HS-27A (cell line): Measurements from ENCODE around the gene SRD5A3.

Experiments used
- DNase-seq: peaks from one replicate; pipeline ENCODE4 v3.0.0-alpha.2; 2012; ENCODE audit warnings: low read depth, missing footprints

The SRD5A3 gene

DNA sequence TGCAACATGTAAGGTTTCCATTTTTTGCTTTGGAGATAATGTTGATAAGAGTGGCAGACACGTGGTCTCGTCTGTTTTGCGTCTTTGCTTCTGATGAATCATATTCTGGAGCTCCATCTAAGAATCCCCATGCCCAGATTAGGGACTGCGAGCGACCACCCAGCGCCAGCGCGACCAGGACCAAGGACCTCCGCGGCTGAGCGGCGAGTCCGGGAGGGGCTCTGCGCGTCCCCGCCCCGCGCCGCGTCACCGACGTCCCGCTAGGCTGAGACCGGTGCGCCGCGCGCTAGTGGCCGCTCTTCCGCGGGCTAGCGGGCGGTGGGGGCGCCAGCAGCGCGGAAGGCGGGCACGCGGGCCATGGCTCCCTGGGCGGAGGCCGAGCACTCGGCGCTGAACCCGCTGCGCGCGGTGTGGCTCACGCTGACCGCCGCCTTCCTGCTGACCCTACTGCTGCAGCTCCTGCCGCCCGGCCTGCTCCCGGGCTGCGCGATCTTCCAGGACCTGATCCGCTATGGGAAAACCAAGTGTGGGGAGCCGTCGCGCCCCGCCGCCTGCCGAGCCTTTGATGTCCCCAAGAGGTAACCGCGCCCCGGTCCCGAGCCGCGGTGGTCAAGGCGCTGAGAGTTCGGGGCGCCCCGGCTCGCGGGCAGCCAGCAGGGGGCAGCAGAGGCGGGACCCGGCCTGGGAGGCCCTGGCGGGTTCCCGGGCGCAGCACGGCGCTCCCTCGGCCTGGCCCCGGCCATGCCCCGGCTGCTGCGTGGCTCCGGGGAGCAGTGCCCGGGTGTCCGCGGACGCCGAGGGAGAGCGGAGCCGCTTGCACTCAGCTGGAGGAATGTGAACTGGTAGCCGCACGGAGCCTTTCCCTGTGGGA, at the start of gene SRD5A3:
SRD5A3 (plus strand) TSS at position 263 of the 871 bp plus-strand sequence; CDS start at position 358, 95 bp downstream.
- peak; percentile 57 for DNase-seq

DNA sequence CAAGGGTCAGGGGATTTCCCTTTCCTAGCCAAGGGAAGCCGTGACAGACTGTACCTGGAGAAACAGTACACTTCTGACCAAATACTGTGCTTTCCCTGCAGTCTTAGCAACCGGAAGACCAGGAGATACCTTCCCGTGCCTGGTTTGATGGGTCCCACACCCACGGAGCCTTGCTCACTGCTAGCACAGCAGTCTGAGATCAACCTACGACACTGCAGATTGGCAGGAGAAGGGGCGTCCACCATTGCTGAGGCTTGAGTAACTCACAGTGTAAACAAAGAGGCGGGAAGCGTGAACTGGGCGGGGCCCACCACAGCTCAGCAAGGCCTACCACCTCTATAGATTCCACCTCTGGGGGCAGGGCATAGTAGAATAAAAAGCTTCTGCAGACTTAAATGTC, 48.7 kb upstream of the SRD5A3 start:
- DNase-seq, result no peak

DNA sequence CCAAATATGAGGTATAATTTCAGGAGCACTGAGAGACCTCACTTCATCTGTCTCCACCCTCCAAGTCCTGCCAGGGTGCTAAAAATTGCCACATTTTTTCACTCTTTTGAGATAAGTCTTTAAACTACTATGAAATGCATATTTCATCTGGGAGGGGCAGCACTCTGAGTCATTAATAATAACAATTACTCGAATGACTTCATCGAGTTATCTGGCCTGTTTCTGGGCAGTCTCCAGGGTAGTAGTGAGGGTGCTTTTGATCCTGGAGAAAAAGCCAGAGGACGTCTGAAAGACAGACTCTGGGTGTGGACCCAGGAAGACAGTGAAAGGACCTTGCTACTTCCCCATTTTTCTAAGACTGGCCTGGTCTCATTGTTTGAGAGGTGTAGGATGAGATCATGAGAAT, 42.3 kb upstream of the SRD5A3 start:
- peak; percentile 80 for DNase-seq

DNA sequence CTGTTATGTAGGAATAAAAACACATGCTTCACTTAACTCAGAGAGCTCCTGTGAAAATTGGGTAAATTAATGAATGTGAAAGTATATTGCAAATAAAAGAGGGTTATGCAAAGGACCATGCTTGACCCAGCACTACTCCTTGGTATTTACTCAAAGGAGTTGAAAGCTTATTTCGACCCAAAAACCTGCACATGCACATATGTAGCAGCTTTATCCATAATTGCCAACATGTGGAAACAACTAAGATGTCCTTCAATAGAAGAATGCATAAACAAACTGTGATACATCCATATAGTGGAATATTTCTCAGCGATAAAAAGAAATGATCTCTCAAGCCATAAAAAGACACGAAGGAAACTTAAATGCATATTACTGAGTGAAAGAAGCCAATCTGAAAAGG, 41.7 kb upstream of the SRD5A3 start:
- DNase-seq, result no peak

DNA sequence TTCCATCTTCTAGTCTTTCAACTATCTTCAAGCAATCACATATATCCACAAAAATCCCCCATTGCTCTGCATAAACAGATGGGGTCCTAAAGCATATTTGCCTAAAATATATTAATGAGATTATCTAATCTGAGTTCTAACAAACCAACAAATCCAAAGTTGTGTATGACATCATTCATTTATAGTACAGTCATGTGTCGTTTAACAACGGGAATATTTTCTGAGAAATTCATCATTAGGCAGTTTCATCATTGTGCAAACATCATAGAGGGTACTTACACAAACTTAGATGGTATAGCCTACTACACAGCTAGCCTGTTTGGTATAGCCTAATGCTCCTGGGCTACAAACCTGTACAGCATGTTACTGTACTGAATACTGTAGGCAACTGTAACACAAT, 38.0 kb upstream of the SRD5A3 start:
- no peak for DNase-seq

DNA sequence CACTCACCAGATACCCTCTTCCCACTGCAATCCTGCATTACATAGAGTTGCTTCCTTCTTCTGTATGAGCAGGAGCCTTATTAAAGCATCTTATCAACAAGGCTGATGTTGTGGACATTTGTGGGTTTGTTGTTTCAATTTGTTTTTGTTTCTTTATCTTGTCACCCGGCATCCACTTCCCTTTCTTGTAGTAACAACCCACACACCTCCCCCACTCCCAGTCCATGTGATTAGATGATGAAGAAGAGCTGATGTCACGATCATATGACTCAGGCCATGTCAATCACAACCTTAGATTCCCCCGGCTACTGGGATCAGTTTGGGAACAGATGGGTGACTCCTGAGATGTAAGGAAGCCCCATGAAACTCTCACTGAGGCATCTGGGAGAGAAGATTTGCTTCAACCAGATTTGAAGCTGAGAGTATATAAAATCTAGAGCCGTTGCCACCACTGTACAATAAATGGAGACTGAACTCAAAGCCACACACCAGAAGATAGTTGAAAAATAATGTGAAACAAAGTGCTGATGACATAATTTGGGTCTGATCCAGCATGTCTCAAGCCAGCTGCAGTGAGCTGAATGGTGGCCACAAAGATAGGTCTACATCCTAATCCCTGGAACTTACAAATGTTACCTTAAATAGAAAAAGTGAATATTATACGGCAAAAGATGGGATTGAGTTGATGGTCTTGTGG, 34.1 kb upstream of the SRD5A3 start:
- DNase-seq, result no peak

DNA sequence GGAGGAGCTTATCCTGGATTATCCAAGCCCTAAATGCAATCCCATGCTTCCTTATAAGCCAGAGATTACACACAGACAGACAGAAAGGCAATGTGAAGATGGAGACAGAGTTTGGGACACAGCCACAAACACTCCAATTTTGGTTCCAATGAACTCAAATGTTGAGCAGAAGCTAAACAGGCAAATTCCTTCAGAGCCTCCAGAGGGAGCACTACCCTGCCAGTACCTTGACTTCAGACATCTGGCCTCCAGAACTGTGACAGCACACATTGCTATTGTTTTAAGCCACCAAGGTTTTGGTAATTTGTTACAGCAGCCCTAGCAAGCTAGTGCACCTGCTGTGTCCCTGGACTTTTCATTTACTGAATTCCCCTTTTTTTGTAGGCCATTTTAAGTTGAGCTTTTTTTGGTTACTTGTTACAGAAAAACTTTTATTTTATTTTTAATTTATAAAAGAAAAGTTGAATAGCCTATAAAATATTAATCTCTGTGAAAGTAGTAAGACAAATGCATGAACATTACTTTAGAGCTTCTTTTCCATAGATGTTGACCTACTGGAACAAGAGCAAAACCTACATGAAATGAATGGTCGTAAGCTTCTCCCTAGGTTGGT, 33.4 kb upstream of the SRD5A3 start:
- DNase-seq, result no peak

DNA sequence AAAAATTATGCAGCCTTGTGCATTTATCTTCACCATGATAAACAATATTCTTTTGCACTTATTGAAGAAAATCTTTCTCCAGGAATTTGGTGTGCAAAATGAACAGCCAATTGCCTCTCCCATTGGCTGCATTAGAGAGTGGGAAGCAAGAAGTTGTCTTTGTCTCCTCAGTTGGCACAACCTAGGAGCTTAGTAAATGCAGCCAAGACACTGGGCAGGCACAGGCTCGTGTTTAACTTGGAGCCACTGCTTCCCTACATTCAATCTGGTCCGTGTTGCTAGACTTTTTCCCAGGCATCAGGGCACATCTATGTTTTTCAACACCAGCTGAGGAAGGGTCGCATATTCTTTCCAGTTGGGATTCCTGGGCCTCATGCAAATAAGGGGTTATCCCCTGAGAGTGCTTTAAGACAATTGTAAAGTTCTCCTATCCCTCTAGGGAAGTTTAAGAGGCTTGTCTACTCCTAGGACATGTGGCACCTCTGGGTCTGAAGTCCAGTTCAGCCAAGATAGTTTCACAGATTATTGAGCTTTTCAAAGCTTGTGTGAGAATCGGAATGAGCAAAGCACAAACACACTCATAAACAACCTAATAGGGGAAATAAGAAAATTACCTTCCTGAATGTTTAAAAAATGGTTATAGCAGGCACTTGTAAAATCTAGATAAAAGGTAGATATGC, 31.8 kb upstream of the SRD5A3 start:
- no peak for DNase-seq

DNA sequence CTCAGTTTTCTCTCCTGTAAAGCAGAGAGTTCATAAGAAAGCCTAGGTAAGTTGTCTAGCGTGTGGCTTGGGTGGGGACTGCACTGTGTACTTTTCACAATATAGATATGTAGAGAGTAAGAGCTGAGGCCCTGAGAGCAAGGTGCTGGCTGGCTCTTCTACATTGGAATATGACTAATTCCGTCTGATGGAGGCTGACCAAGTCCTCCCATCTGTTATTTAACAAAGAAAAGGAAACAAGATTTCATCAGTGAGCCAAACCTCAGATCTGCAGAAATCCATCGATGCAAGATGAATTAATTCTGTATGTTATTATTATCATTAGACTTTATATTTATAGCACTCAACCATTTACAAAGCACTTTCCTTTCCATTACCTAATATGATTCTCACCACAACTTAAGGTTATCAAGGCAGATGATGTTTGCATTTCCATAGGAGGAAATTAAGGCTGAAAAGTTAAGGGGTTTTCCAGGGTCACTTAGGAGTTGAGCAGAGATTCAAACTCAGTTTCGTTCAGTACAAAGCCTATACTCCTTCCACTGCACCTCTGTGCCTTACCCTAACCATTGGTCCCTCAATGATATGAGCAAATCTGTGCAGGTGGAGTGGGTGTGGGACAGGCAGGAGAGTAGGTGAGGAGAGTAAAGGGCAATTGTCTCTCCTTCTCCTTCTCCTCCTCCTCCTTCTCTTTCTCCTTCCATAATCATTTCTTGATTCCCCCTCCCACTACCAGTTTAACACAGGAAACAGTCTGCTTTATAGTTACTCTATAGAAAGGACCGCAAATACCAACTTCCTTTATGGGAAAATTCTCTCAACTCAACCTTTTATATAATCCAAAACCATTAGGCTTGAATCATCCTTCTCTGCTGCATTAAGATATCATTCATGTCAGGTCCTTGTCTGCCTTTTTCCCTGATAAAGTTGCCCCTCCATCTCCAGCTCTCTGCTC, 27.6 kb upstream of the SRD5A3 start:
- no peak for DNase-seq

DNA sequence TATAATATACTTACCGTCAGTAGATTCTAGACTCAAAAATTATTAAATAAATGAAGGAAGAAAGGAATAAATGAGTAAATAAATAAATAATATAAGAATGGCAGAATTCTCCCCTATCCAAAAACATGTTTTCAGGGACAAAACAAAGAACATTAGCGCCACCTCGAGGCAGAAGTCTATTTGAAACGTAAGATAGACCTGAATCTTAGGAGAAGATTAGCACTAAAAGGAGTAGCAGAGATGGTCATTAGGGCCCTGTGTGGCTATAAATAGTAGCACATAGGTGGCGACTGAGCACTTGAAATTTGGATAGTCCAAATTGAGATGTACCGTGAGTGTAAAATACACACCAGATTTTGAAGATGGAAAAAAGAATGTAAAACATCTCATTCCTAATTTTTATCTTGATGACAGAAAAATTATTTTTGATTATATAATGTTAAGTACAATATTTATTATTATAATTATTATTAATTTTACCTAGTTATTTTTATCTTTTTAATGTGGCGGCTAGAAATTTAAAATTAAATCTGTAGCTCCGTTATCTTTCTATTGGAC, 24.3 kb upstream of the SRD5A3 start:
- peak; percentile 64 for DNase-seq

DNA sequence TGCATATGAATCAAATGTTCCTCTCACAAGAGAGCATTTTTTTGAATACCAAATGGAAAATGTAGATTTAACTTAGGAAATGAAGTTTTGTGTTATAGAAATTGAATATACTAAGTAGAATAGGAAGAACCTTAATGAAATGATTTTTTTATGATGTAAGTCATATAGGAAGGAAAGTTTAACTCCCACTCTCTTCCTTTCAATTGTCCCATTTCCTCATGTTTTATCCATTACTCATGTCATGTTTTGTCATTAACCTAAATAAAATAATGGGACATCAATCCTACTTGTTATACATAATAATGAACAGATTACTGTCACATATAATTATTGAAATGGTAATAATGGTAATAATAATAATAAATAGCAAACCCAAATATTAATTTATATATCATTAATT, 22.7 kb upstream of the SRD5A3 start:
- no peak for DNase-seq

DNA sequence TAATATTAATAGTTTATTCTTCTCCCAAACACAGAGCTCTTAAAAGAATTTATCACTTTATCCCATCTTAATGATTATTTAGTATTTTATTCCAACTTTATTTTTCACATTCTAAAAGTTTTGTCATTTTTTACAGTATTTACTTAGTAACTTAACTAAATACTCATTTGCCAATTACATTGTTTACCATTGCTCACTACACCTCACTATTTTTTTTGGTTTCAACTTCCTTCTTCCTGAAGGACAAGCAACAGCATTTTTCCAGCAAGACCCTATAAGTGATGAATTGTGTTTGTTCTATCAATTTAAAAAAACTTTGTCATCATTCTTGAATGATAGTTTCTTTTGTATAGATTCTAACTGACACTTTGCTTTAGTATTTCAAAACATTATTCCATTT, 19.4 kb upstream of the SRD5A3 start:
- no peak for DNase-seq

DNA sequence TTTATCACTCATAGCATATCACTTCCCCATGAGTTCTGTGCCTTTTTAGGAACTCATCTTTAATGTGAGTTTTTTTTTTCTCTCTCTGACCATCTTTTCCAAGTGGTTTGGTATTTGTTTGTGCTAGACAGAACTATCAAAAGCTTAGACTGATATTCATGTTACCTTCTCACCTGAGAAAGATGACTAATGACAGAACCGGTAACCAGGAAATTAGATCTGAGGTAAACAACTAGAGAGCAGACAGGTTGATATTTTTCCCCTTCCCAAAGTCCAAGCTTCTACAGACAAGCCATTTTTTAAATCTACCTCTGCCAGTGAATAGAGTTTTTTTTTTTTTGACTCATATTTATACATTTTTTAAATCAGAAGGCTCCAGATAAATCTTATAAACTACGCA, 17.0 kb upstream of the SRD5A3 start:
- no peak for DNase-seq

DNA sequence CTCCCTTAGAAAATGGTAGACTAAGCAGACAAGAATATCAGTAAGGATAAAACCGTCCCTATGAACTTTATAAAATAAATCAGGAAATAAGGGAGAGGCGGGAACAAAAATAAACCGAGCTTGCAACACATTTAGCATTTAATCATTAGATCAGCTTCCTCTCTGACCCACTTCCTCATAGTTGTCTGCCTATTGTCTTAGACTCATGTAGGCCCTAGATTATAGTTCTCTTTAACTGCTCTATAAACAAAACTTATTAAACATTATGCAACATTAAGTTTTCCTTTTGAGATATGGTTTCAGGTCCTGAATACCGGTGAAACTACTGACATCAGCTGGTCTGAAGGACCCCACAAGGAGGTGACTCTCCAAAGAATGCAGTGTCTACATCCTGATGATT, 15.8 kb upstream of the SRD5A3 start:
- DNase-seq, result no peak

DNA sequence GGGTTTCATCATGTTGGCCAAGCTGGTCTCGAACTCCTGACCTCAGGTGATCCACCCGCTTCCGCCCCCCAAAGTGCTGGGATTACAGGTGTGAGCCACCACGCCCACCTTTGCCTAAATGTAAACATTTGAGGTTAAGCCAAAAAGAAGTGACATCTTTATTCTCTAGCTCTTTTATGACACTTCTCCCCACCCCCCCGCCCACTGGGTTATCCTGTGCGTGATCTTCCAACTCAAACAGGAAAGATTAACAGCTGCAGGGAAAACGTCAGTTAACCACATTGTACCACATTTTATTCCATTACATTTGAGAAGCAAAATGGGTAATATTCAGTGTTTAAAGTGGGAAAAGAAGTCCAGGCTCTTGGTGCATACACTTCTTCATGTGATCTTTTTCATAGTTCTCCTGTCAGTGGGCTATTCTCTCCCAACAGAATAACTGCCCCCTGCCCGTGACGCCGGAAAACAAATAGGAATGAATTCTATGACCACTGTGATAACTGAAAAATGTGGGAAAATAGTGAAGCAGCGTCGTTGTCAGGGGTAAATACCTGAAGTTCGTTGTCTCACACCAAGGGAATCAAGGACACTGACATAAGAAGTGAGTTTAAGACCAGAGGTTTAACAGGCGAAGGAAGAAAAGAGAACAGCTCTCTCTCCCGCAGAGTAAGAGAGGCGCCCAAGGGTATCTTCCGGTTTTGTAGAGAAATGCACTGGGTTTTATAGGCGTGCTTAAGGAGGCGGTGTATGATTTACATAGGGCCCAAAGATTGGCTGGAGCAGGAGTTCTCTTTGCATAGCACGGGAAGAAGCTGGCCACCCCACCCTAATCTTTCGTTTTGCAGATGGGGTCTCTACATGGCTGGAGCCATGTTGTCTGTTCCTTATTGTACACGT, 9.7 kb upstream of the SRD5A3 start:
- DNase-seq, result no peak

DNA sequence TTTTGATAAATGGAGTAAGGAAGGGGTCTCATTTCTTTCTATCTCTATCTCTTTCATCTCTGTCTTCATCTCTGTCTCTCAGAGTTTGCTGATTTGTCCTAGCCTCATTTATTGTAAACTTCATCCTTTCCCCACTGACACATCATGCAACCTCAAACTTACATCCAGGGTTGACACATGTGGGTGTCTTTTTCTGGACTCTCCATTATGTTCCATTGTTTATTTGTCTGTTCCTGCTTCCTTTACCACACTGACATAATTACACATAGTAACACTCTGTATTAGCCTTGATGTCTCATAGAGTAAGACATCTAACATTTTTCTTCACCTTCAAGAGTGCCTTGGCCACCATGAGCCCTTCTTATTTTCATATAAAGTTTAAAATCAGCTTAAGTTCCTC, 8.1 kb upstream of the SRD5A3 start:
- no peak for DNase-seq

DNA sequence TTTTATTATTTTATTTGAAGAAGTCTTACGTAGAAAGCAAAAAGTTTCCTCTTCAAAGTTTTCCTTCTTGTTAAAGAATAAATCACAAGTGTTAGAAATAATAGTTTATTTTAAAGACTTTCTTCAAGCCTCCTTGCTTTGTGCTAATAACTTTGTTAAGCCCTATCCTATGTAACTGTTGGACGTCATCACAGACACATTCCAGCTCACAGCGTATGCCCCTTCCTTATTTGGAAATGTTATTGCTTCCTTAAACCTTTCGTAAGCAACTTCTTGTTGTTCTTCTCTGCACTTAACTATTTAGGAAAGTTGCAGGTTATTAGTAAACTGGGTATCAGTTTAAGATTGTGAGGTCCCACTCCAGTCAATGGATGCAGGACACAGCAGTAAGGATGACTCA, 7.6 kb upstream of the SRD5A3 start:
- no peak for DNase-seq

DNA sequence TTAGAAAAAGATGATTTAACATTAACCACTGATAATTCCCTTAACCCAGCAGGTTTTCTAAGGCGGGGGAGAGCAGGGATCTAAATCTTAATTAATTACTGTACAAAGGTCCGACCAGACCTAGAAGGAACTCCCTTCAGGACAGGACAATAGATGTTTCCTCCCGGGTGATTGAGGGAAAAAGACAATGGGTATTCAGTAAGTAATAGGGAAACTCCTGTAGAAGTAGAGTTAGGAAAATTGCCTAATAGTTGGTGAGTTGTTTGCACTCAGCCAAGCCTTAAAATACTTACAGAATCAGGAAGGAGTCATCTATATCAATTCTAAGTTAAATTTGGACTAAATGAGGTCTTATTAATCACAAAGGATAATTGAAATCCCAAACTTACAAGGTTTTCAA, 5.8 kb upstream of the SRD5A3 start:
- DNase-seq, result no peak

DNA sequence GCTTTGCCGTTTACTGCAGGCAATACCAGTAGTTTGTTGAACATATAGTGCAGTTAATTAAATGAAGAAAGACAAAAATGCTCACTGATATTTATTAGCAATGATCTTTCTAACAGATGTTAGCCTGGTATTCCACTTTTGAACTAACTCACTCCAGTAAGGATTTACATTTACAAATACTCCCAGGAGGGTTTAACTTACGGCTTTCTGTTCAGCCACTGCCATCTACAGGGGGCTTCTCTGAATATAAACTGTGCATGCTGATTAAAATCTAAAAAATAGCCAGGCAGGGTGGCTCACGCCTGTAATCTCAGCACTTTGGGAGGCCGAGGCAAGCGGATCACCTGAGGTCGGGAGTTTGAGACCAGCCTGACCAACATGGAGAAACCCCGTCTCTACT, 2.2 kb upstream of the SRD5A3 start:
- no peak for DNase-seq

DNA sequence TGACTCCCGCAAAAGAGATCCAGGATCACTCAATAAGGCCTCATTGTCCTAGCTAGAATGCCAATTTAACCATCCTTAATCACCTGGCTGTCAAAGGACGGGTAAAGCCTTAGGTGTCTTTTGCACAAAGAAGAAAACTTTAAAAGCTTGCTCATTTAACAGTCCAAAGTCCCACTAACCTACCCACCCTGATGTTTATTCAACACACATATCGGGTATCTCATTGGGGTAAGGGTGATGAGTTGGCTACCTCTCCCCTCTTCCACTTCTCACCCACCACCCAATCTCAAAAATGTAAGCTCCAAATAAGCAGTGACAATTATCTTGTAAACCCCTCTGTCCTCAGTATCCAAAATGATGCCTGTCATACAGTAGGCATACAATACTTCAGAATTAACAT, 988 bp upstream of the SRD5A3 start:
- DNase-seq, result no peak
